ENCODE measurements around the gene MCOLN2. TPM values are rescaled to one million over a fixed set of nuclear protein-coding genes. Genes with fewer than 3 reads are reported as not detected.

MCOLN2 gene
- total RNA-seq, 1 donor from 2014 or later: 117 TPM

DNA sequence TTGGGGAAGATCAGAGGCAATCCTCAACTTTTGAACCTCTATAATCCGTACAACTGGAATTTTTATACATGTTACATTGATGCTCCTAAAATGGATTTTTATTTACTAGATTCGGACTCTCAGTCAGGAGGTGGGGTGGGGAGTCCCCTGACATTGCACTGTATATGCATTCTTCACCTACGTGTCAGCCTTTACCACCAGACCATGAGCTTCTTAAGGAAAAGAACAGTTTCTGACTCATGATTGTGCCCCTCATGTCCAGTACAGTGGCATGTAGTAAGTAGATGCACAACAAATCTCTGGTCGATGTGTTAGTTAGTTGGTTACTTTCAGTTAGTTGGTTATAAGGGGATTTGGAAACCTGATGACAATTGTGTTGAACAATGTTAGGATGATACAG lies 119.3 kb downstream of the MCOLN2 start:
- no peak overlapping the region for H3K4me3 Mint-ChIP-seq
- H3K4me1 Mint-ChIP-seq (ENCODE audit: low read depth): peaks cover 12% of the 10 kb centered on the region
- peaks cover 30% of the 10 kb centered on the region for H3K27me3 Mint-ChIP-seq (ENCODE audit: insufficient read depth)
- no peak overlapping the region for H3K27ac Mint-ChIP-seq
- peaks cover 9% of the 10 kb centered on the region for H3K9me3 Mint-ChIP-seq
- intact Hi-C loops (cut with micrococcal nuclease): no loop called here
- no peak for DNase-seq (ENCODE audit: low spot score)
- peaks cover 3% of the 10 kb centered on the region for H3K36me3 Mint-ChIP-seq (ENCODE audit: low read depth)

DNA sequence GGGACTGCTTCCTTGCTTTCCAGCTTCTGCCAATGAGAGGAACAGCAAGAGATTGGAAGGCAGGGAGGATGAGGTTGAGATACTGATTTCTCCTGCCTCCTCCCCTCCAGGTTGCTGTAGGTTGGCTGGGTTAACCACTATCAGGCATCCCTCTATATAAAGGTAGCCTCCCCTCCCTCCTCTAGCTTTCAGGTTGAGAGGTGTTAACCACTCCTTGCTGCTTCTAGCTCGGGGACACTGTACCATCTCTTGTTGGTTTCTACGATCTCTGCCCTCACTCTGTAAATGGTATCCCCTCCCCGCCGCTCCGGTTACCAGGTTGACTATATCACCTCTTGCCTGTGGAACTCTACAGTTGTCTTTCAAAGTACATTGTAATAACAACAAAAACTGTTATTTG lies 120.6 kb downstream of the MCOLN2 start:
- H3K36me3 Mint-ChIP-seq (ENCODE audit: low read depth): peaks cover under 1% of the 10 kb centered on the region
- DNase-seq (ENCODE audit: low spot score): no peak

More for the DNA sequence above, 120.6 kb downstream of the MCOLN2 start:
- Mint-ChIP-seq H3K4me3 (no peak overlapping the region), H3K9me3 (peaks cover 1% of the 10 kb centered on the region), H3K27me3 (ENCODE audit: insufficient read depth) (peaks cover 38% of the 10 kb centered on the region), H3K27ac (no peak overlapping the region), H3K4me1 (ENCODE audit: low read depth) (peaks cover 12% of the 10 kb centered on the region)
- intact Hi-C loops (cut with micrococcal nuclease): no loop called here

Other genes with a start within 250 kb of the MCOLN2 start
- gene LPAR3, start 103.9 kb downstream of the MCOLN2 start, total RNA-seq: 0.34 and 0.47 TPM in 2 replicates
- 1.3 and 1.7 TPM in 2 replicates for gene MCOLN3, start 51.4 kb upstream of the MCOLN2 start, total RNA-seq
- gene SYDE2, start 203.9 kb upstream of the MCOLN2 start, total RNA-seq: 0.76 and 0.83 TPM in 2 replicates

Measured in activated T-helper 1 cell treated with anti-CD3 and anti-CD28 coated beads, Interleukin-12 subunit alpha, Interleukin-12 subunit beta, Interleukin-2, Interleukin-4 antibody, amounts not matched to agents 30 ng/mL and 10 ng/mL and 1 ng/mL, durations not matched to agents 14 hours and 24 hours and 36 hours (primary cell).